ENCODE results near the gene LARGE1.

The LARGE1 gene

DNA sequence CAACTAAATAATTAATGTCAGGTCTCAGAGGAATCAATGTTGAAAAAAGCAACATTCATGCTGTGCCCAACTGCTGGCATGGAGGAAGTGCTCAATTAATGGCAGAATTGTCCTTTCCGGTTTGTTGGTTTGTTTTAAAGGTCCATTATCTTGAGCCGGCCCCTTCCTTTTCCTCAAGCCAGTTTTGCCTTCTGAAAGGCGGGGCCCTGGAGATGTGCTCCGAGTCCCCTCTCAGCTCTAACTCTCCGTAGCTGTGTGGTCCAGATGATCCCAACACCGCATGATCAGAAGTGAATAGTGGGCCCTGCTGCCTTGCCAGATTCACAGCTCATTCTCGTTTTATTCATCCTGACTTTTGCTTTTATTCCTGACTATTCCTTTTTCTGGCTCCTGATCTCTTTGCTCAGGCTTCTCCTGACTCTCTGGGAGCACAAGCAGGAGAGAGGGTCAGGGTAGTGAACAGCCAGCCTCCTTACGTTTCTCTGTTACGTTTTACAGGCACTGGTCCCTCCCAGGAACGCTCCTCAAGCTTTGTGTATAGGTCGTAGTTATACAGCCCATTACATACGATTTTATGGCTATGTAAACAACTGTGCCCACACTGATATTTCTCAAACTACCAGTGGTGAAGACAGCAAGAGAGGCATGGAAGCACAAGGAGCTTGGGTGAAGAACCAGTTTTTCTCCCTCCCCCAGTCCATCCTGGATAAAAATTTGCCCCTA lies 265.9 kb downstream of the LARGE1 start:
- no peak for DNase-seq

DNA sequence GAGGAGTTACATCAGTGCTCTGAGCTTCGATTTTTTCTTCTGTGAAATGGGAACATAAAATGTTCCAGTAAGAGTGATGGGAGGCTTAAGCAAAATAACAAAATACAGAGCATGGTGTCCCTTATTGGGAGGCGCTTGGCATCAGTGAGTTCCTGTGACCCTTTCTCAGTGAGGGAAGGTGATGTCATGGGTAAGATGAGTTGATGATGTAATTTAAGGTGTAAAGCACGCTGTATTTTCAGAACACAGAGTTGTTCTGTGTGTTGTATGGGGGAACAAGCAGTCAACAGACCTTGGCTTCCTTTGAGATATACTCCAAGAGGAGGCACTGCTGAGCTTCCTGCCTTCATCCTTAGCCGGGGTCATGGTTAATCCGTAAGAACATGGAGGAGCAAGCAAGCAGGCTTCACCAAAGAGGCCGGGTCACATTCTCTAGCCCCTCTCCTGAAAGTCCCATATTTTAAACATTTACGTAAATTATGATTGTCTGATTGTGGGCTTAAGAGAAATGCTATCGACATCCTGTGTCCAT lies 266.7 kb downstream of the LARGE1 start:
- DNase-seq: no peak

DNA sequence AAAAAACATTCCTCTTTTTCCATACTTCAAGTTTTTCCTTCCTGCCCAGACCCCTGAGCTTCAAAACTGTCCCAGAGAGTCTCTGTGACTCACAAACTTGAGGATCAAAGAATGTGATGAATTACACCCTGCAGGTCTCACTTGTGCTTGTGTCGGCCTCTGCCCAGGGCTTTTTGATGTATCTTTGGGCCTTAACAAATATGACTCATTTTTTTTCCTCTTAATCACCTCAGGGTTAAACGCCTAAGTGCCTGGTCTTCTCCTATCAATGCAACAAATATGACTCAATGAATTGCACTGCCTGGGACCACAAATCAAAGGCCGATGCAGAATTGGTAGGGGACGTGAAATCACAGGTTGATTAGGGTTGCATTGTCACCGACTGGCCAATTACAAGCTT lies 267.7 kb downstream of the LARGE1 start:
- no peak for DNase-seq

DNA sequence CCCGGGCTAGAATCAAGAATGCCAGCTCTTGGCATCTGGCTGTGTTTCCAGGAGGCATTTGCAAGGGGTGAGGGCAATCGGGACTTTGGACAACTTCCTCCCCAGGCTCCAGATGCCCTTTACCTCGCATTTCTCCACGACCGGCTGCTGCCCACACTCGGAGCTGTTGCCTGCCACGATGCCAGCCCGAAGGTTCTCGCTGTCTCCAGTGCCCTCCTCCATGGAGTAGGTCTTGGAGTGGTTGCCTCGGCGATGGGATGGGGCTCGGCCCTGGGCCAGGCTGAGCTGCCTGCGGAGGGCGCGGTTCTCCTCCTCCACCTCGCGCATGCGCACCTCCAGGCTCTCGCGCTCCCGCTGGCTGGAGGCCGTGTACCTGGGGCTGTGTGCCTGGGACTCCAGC lies 270.0 kb downstream of the LARGE1 start:
- DNase-seq: no peak

DNA sequence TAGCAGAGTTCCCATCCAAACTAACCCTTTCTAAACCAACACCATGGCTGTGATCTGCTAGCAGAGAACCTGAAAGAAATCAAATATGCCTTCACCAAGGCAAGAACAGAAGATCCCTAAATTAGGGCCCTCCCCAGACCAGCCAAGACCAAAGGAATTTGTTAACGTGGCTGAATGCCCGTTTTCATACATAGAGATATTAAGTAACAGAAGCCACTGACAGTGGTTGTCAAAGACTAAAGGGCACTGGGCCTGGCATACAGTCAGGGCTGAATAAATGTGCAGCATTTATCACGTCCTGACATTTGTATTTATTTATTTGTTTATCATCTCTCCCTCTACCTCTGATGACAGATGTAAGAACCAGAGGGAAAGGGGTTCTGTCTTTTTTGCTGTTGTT lies 271.8 kb downstream of the LARGE1 start:
- DNase-seq: no peak

DNA sequence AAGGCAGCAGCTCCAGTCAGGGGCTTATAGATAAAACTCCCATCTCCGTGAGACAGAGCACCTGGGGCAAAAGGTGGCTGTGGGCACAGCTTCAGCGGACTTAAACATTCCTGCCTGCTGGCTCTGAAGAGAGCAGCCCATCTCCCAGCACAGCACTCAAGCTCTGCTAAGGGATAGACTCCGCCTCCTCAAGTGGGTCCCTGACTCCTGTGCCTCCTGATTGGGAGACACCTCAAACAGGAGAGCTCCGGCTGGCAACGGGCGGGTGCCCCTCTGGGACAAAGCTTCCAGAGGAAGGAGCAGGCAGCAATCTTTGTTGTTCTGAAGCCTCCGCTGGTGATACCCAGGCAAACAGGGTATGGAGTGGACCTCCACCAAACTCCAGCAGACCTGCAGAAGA lies 279.4 kb downstream of the LARGE1 start:
- DNase-seq: no peak

DNA sequence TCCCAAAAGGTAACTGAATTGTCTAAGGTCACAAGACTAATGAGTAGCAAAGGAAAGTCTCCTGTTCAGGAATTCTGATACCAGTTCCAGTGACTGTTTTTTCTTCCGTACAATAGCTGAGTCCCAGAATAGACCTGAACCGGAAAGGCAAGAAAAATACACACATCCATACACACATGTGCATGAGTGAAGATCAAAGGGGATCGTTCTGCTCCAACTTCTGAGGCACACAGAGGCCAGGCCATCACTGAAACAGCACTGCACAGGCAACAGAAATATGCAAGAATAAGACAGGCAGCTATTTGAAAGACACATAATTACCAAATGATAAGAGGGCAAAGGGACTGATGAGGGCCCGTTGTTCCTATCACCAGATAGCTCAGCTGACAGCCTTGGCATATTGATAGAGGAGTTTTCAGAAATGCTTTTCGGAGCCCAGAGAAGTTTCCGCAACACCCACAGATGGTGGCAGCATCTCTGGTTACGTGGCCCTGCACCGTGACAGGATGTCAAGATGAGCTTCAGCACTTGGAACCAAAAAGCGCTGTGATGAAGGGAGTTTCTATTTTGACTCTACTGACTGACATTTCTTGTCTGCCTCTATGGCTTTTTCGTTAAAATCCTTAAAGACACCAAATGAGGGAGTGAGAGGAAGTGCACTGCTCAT lies 280.6 kb downstream of the LARGE1 start:
- DNase-seq: no peak

DNA sequence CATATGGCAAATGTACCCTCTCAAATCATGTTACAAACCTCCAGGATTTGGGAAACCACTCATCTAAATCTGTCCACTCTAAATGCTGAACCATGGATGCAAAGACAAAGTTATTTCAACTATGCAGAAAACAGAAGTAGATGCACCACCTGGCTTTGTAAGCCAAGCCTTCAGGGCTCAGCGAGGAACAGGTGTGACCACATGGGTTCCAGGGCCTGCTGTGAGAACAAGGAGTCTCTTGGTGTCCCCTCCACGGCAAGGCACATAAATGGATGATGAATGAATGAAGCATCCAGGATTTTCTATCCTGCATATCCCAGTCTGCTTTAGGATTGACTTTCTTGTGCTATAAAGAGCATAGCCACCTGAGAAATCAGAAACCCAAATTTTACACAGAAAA lies 284.5 kb downstream of the LARGE1 start:
- no peak for DNase-seq

DNA sequence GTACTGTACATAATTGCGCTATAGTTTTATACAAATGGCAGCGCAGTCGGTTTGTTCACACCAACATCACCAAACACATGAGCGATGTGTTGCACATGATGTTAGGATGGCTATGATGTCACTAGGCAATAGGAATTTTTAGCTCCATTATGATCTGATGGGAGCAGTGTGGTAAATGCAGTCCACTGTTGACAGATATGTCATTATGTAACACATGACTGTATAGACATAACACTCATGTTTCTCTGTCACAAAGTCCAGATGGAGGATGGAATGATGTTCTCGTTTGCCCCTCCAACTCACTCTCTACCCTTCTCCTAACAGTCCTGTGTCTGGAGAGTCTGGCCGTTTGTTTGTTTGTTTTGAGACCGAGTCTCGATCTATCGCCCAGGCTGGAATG lies 288.5 kb downstream of the LARGE1 start:
- no peak for DNase-seq

DNA sequence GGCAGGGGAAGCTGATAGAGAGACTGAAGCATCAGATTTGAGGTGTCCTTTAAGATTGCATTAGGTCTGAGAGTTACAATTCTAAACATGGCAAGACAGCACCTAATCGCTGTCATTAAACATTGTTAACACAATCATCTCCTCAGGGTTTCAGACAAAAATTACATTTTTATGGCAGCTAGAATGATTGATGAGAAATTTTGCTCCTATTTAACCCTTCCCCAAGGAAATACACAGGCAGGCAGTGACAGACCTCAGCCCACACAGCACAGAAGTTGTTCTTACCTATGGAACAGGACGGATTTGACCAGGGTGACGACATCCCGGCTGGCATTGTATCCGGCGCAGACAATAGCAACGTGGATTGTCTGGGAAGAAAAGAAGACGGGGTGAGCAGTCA lies 294.3 kb downstream of the LARGE1 start:
- no peak for DNase-seq

DNA sequence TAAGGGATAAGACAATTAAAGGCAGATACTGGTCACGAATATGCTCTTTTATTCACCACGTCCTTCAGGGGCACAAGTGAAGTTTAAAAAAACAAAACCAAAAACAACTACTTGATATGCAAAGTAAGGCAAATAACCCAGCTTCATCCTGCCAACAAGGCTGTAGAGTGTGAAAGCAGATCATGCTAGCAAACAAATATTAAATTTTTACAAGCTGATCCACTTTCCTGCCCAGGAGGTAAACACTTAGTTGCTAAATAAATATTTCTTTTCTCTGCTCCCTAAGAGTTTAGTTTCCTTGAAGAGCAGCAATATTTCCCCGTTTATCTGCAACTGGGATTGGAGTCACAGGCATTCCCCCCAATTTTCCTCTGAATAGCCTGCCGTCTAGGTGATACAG lies 300.2 kb downstream of the LARGE1 start:
- no peak for DNase-seq

DNA sequence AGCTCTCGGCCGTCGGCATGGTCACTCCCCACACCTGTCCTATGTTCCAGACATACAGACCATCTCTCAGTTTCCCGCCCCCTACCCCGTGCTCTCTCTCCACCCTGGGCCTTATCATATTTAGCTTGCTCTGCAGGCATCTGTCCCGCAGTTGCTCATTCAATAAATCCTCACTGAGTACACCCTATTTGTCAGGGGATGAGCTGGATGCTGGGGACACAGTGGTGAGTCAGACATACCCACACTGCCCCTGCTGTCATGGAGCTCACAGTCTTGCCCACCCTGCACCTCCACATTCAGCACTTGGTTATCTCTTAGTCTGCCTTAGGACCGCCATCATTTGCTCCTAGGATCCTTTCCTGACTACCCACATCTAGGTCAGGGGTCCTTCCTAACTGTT lies 313.8 kb downstream of the LARGE1 start:
- DNase-seq: no peak

DNA sequence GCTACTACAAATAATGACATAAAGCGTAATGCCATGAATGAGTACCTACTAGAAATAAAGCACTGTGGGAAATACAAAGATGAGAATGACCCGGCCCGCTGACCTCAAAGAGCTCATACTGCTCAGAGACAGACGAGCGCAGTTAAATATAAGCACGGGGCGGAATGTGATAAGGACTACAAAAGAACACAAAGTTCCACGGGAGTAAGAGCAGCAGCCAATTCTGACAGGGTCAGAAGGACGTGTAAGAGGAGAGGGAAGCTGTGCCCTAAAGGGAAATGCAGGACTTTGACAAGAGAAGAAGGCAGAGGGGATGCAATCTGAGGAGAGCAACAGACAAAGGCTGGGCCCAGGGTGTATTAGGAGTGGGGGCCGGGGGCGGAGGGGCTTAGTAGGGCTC lies 314.6 kb downstream of the LARGE1 start:
- no peak for DNase-seq

DNA sequence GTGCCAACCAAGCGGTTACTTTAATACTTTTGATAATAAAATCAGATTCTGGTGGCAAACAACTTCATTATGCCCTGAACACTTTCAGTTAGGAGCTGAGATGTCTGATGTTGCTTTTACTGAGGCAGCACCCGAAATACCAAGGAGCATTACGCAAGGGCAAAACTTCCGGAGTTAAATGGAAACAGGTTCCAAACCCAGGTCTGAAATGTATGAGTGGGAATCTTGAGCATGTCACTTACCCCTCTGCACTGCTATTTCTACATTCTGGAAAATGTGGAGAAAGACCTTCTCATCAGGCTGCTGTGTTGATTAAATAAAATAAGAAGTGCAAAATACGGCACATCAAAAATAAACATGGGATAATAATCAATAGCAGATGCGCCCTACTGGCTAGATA lies 315.1 kb downstream of the LARGE1 start:
- no peak for DNase-seq

DNA sequence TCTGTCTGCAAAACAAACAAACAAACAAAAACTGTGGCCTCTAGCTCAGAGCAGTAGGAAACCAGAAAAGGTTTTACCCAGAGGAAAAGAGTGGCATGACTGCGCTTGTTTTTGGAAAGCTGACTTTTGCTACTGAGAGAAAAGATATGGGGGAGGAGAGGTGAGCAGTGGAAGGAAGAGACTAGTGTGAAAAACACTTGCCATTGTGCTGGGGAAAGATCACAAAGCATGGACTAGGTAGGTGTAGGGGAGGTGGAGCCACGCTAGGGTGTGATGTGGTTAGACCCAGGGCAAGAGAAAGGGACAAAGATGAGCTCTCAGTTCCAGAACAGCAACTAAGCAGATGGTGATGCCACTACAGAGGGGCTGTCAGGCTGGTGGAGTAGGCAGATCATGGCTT lies 319.2 kb downstream of the LARGE1 start:
- DNase-seq: no peak

DNA sequence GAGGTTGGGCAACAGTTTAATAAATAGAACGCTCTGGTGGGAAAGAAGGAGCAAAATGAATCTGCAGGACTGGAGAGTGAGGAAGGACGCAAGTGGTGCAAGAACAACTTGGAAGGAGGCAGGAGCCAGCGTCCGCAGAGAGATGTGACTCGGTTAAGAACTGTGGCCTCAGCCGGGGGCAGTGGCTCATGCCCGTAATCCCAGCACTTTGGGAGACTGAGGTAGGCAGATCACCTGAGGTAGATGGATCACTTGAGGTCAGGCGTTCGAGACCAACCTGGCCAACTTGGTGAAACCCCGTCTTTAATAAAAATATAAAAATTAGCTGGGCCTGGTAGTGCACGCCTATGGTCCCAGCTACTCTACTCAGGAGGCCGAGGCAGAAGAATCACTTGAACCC lies 319.7 kb downstream of the LARGE1 start:
- no peak for DNase-seq

DNA sequence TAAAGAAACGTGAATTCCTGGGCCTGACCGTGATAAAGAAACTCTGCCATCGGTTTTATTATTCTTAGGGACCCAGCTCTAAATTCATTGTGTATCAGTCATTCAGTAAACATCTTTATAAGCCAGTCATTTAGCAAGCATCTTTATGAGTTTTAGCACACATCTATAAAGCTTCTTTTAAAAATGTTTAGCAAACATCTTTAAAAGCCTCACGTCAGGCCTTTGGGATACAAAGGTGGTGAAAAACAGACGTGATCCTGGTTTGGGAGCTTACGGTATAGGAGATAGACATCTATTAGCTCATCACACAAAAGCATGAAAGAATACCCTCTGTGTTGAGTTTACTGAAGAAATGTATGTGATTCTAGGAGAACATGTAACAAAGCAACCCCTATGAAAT lies 320.2 kb downstream of the LARGE1 start:
- DNase-seq: no peak

DNA sequence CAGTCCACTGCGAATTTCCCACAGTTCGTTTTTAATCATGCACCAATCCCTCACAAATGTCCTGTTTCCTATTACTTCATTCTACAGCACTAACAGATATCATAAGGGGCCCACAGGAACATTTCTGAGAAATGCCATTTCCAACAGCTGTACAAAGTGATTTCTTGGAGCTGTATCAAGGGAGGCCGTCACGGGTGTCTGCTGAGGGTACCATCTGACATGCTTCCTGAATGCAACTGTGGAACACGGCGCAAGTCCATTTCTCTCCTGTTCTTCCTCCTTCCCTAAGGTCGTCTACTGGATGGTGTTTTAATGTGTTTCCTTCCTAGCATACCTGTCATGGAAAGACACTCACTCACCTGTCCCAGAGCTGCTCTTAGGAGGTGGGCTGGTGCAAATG lies 320.7 kb downstream of the LARGE1 start:
- DNase-seq: no peak

DNA sequence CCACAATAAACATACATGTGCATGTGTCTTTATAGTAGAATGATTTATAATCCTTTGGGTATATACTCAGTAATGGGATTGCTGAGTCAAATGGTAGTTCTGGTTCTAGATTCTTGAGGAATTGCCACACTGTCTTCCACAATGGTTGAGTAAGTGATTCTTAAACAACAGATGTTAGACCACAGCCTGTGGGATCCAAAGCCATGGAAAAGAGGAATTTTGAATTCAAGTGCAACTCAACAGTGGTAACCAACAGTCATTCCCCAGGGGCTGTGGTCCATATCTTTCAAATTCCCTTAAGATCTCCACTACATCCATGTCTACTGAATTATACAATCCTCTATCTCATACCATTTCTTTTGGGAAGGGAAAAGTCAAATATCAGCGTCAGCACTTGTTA lies 321.5 kb downstream of the LARGE1 start:
- DNase-seq: no peak

DNA sequence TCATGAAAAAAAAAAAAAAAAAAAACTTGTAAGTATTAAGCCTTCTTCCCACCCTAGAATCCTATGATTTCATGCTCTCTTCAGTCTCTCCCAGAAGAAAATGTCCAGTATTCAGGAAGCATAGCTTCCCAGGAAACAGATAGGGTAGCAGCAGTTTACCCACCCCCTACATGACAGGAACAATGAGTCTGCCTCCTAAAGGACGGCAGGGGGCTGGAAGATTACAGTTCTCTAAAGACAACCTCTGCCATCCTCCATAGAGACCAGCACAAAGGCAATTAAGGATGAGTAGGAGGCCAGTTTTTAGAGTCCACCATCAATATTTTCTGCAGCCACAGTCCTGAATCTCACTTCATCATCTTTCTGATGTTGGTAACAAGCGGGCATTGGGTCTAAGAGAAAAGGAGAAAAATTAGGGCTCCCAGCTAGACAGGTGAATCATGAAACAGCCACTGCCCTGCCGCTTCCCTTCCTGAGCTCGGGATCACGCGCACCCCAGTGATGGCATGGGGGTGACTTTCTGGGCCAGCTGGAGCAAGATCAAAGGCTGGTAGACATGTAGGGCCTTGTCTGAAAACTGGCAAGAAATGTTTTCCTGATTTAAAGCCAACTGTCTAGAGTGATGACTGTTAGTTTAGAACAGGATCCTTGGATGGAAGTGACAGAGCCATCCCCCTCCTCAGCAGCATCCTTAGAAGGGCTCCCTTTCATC lies 322.8 kb downstream of the LARGE1 start:
- no peak for DNase-seq

DNA sequence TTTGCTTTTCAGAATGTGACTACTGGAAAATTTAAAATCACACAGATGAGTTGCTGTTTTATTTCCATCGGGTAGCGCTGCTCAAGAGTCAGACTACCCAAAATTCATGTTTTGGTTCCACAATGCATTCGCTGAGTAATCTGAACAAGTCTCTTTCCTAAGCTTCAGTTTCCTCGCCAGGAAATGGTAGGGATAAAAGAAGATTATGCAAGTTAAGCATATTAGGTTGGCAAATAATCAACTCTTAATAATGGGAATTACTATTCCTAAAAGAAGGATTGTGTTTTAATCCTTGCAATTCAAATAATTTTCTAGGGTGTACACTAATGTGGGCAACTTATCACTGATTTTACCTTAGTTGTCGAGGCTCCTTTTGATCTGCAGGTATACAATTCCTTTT lies 326.5 kb downstream of the LARGE1 start:
- no peak for DNase-seq

DNA sequence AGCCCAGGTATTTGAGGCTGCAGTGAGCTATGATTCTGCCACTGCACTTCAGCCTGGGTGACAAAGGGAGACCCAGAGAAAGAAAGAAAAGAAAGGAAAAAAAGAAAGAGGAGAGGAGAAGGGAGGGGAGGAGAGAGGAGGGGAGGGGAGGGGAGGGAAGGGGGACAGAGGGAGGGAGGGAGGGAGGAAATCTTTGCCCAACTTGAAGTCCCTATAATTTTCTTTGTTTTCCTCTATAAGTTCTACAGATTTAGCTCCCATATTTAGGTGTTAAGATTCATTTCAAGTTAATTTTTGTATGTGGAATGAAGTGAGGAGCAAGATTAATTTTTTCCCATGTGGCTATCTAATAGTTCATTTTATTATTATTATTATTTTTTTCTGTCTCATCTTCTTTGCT lies 328.3 kb downstream of the LARGE1 start:
- DNase-seq: no peak

DNA sequence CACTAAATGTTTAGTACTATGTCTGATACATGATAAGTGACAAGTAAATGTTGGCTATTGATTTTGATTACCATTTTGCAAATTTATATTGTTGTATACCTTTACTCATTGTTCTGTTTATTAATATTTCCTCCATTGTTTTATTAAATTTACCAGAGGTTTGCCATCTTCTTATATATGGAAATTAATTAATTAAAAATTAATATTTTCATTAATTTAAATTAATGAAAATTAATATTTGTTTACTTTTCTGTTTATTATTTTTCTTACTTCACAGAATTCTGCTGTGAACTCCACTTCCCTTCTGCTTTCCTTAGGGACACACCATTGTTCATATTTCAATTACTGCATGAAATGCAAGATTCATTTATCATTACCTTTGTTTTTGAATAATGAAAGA lies 331.0 kb downstream of the LARGE1 start:
- DNase-seq: no peak

DNA sequence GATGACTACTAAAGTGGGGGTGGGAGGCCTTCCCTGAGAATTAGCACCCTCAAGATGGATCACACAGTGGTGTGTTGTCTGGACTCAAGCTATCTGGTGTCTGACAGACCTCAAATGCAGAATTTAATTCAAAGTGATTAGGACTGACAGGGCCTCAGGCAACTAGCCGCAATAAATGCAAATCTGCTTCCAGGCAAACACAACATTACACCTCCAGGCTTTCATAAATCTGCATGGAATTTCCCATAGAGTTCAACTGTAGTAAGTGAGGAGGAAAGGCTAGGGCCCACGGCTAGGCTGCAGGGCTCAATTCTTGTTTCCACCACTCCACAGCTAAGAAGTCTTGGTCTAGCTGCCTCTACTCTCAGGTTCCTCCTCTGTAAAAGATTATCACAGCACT lies 331.4 kb downstream of the LARGE1 start:
- DNase-seq: no peak
